Central memory CD4-positive, alpha-beta T cell (primary cell): ENCODE data around the gene RPS2.

Source experiments
- DNase-seq: peaks from one replicate; pipeline ENCODE4 v3.0.0; 2022

The RPS2 gene

DNA sequence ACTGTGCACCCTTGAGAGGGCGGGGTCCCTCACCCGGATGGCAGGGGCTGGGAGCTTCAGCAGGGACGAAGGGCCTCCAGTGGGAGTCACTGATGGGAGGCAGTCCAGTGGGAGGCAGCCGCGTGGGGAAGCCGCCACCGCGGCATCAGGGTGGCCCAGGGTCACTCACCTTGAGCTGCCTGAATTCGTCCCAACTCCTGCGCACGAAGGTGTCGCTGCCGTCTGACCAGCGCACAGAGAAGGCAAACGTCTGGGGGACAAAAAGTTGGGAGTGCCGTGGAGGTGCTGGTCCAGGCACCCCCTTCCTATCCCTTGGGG lies 16.1 kb upstream of the RPS2 start:
- no peak for DNase-seq

DNA sequence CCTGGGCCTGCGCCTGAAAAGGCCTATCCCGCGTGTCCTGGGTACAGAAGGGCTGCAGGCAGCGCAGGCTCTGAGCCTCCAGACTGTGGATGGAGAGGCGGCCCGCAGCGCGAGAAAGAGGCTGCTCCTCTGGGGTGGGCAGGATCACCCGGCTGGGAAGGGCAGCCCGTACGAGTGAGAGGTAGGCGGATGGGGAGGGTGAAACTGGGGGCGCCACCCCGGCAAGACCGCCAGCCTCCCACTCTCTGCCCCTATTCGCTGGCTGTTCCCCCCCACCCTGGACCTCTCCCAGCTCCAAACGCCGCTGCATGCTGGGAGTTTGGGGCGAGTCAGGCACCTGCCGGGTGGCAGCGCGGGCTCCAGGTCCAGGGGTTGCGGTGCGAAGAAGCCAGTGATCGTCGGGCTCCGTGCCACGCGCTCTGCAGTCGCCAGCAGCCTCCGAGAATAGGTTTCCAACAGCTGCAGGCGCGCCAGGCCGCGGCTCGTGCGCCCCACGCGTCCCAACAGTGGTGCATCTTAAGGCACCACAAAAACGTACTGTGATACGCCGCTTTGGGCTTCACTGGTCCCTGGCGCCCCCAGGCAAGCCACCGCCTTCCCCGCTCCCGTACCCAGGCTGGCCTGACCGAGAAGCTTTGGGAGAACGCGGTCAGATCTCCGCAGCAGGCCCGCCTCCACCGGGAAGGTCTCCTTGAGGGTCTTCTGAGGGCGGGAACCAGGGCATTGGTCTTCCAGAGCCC lies 15.6 kb upstream of the RPS2 start:
- DNase-seq = no peak

DNA sequence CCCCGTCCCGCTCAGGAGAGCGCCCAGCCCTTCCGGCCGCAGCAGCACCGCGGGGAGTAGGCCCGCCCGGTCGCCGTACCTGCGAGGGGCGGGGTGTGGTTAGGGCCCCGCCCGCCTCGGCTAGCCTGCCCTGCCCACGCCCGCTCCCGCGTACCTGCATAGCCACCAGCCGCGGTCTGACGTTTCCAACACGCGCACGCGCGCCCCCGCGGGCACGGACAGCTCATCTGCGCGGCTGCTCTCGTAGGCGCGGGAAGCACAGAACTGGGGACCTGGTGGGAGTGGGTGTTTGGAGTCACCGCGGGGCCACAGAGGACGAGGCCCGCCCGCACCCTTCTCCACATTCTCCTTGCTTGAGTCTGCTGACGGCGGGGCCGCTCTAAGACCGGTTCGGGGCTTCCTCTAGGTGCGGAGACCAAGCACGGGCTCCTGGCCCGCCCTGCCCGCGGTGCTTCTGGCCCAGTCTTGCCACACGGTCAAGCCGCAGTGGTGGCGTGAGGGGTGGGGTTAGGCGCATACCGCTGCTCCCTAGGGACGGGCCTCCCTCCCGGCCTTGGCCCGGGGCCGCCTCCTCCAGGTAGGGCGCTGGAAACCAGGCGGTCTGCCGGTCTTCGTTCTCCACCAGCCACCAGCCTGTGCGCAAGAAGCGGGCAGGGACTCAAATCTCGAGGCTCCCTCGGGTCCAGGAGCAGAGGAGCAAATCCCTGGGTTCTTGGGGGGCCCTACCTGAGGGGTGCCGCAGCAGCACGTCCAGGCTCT lies 14.8 kb upstream of the RPS2 start:
- DNase-seq = no peak

DNA sequence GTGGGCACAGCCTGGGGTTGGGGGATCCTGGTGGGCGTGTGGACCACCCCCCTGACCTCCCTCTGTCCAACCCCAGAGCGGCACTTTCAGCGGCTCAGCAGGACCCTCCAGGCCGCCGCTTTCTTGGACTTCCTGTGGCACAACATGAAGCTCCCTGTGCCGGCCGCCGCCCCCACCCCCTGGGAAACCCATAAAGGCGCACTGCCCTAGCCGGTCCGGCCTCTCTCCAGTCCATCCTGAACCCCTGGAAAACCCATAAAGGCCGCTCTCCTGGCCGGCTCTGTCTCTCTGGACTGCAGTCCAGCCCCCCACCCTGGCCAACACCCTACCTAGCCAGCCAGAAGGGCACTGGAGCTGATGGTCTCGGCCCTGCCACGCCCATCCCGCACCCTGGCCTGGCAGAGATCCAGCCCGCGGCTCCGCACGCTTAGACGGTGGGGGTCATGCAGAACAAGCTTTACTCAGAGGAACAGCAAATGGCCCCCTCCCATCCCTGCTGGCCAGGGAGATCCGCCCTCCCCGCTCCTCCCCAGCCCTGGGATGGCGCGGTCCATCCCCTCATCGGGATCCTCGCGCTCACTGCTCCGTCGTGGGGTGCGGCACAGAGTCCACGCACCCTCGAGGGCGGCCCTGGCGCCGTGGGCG lies 14.0 kb upstream of the RPS2 start:
- DNase-seq = no peak

DNA sequence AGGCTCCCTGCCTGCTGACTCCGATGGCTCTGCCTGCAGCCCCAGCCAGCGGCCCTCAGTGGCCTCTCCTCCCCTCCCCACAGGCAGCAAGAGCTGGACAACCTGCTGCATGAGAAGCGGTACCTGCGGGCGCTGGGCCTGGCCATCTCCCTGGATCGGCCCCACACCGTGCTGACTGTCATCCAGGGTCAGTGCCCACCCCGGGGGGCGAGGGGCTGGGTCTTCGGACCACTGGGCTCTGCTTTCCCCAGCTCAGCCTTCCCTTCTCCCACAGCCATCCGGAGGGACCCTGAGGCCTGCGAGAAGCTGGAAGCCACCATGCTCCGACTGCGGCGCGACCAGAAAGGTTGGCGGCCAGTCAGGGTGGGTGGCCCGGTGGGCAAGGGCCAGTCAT lies 13.2 kb upstream of the RPS2 start:
- no peak for DNase-seq

DNA sequence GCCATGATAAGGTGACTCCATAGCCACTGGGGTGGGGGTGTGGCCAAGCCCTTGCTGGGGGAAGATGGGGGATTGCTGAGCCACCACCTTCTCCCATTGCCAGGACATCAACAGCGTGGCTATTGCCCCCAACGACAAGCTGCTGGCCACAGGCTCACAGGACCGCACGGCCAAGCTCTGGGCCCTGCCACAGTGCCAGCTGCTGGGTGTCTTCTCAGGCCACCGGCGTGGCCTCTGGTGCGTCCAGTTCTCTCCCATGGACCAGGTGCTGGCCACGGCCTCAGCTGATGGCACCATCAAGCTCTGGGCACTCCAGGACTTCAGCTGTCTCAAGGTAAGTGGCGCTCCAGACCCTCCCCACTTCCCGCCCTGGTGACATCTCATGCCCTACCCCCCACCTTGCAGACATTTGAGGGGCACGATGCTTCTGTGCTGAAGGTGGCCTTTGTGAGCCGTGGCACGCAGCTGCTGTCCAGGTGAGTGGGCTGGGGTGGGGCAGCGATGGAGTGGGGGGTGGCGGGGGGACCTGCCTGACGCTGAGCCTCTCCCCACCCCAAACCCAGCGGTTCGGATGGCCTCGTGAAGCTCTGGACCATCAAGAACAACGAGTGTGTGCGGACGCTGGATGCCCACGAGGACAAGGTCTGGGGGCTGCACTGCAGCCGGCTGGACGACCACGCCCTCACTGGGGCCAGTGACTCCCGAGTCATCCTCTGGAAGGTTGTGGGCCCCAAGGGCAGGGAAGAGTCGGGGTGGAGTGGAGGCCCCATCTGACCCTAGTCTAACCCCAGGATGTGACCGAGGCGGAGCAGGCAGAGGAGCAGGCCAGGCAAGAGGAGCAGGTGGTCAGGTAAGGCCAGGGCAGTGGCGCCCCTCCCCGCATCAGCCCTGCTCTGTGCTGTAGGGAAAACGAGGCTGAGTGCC lies 12.6 kb upstream of the RPS2 start:
- DNase-seq = no peak

DNA sequence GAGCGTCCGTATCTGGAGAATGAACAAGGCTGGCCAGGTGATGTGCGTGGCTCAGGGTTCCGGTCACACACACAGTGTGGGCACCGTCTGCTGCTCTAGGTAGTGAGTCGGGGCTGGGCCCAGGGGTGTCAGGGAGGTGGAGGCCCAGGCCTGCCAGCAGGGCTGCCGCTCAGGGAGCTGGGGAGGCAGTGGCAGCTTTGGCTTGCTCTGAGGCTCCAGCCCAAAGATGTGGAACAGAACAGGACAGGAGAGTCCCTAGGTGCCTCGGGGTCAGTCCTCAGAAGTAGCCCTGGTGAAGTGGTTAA lies 11.5 kb upstream of the RPS2 start:
- no peak for DNase-seq

DNA sequence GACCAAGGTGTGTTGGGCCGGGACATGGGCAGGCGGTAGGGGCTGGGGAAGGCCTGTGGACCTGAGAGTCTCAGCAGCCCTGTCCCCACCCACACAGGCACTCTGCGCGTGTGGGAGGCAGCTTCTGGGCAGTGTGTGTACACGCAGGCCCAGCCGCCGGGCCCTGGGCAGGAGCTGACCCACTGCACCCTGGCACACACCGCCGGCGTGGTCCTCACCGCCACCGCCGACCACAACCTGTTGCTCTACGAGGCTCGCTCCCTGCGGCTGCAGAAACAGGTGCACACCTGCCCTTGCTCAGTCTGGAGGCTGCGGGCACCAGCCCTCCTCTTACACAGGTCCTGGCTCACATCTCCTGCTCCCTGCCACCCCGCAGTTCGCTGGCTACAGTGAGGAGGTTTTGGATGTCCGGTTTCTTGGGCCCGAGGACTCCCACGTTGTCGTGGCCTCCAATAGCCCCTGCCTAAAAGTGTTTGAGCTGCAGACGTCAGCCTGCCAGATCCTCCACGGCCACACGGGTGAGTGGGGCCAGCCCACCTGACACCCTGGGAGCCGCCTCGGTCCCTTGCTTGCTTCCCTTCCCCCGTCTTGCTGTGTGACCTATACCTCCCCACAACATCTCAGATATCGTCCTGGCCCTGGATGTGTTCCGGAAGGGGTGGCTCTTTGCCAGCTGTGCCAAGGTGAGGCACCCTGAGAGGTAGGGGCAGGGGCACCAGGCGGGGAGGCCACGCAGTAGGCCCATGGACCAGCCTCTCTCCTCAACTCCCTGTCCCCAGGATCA lies 11.0 kb upstream of the RPS2 start:
- no peak for DNase-seq

DNA sequence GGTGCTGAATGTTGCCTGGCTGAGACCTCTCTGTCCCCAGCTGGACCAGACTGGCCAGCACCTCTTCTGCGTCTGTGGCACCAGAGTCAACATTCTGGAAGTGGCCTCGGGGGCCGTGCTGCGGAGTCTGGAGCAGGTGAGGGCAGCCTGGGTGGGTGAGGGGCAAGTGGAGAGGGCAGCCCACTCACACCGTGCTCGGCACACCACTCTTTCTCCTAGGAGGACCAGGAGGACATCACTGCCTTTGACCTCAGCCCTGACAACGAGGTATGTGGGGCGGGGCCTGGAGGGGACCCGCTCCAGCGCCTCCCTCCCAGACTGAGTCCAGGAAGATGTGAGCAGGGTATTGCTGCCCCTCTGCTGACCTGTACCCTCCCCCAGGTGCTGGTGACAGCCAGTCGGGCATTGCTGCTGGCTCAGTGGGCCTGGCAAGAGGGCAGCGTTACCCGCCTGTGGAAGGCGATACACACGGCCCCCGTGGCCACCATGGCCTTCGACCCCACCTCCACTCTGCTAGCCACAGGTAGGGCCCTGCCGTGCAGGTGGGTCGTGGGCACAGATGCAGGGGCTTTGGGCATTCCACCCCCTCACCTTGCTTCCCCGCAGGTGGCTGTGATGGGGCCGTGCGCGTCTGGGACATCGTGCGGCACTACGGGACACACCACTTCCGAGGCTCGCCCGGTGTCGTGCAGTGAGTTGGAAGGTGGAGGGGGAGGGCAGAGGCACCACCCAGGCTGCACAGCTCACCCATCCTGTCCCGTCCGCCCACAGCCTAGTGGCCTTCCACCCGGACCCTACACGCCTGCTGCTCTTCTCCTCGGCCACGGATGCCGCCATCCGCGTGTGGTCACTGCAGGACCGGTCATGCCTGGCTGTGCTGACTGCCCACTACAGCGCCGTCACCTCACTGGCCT lies 9.8 kb upstream of the RPS2 start:
- no peak for DNase-seq

DNA sequence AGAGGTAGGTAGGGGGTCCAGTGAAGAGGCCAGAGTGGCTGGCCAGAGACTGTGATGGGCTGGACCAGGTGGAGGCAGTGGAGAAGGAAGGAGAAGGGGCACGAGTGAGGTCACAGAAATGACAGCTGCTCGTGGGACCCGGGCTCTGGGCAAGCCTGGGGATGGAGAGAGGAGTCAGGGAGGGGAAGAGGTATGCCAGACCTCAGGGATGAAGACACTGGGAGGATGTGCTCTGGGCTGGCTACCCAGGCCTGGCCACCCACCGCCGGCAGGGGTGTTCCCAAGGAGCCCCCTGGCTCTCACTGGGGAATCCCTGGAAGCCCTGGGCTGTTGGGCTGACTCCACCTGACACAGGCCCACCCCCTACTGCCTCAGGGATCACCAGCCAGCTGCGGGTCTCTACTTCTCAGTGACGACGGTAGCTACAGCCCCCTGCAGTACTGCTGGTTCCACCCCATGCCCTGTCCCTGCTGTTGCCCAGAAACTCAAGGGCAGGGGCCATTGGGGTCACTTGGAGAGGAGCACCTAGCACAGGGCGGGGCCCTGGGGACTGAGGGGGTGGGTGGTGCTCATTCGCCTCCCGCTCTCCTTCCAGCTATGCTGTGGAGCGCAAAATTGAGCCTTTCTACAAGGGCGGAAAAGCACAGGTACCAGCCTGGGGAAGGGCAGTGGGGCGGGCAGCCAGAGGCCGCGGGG lies 9.0 kb upstream of the RPS2 start:
- DNase-seq = no peak

DNA sequence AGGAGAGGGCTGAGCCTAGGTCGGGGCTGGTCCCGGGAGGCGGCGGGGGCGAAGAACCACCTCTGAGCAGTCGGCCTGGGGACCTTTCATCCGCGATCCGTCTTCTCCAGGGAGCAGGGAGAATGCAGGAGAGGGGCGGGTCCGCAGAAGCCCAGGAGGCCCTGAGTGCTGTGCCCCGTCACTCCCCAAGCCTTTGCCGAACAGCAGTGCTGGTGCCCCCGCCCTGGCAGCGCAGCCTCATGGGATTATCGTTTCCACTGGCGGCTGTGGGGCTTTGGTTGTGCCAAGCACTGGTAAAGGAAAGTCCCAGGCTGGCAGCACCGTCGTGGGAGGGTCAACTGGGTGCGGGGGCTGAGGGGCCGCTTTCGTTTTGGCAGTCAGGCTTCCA lies 7.9 kb upstream of the RPS2 start:
- no peak for DNase-seq

DNA sequence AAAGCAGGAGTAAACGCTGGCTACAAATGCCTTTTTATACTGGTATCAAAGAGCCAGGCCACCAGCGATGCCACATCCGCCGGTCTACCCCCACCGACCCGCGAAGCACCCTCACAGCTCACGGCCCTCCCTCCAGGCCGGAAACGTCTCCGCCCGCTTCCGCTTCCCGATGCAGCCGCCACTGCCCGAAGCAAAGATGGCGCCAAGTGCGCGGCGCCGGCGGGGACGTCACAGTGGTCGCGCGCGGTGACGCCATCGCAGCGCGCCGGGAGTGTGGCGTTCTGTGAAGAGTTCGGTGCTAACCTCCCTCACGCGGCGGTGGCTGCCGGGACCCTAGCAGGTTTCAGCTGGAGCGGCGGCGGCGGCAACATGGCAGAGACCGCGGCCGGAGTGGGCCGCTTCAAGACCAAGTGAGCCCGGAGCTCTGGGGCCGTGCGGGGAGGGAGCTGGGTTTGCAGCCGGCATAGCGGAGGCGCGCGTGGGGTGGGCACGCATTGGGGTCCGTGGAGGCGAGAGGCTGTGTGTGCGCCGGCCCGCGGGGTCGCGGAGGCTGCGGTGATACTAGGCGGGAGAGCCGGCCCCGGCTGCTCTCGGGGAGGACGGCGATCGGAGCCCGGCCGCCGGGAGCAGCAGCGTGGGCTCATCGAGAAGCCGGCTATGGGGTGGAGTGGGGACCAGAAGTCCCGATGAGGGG lies 7.3 kb upstream of the RPS2 start, which contains the start of gene TBL3:
Gene TBL3, plus strand, starts transcription at position 258 of the 694 bp plus-strand sequence. Its CDS starts 112 bp downstream, at position 370.
- peak; percentile 97 for DNase-seq

DNA sequence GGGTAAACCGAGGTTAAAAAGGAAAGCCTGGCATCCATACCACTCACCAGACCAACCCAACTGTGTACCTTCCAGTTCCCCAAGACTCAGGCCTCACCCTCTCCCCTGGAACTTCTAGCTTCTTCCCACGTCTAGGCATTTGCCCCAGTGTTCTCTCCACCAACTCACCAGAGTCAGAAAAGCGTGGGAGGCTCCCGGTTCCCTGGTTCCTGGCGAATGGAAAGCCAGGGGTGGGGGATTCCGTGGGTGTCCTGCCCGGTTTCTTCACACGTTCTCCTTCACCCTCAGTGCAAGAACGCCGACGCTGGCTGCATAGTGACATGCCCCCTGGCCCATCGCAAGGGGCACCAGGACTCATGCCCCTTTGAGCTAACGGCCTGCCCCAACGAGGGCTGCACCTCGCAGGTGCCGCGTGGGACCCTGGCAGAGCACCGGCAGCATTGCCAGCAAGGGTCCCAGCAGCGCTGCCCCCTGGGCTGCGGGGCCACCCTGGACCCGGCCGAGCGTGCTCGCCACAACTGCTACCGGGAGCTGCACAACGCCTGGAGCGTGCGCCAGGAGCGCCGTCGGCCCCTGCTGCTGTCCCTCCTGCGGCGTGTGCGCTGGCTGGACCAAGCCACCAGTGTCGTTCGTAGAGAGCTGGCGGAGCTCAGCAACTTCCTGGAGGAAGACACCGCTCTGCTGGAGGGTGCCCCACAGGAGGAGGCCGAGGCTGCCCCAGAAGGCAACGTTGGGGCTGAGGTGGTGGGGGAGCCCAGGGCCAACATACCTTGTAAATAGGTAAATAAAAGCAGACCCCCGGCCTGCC lies 3.7 kb upstream of the RPS2 start:
- no peak for DNase-seq

DNA sequence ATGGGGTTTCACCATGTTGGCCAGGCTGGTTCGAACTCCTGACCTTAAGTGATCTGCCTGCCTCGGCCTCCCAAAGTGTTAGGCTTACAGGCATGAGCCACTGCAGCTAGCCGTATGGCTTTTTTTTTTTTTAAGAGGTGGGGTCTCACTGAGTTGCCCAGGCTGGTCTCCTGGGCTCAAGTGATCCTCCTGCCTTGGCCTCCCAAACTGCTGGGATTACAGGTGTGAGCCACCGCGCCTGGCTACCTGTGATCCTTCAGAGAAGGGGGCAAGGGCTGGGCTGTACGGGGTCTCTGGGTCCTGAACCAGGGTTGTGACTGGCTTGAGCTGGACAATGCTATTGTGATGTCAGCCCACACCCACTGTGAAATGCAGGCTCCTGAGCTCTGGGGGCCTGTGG lies 1.8 kb upstream of the RPS2 start, which contains the start of gene RNF151:
Gene RNF151, plus strand, starts transcription at position 397 of the 400 bp plus-strand sequence. CDS start 26 bp downstream, outside the sequence.
- DNase-seq = no peak

DNA sequence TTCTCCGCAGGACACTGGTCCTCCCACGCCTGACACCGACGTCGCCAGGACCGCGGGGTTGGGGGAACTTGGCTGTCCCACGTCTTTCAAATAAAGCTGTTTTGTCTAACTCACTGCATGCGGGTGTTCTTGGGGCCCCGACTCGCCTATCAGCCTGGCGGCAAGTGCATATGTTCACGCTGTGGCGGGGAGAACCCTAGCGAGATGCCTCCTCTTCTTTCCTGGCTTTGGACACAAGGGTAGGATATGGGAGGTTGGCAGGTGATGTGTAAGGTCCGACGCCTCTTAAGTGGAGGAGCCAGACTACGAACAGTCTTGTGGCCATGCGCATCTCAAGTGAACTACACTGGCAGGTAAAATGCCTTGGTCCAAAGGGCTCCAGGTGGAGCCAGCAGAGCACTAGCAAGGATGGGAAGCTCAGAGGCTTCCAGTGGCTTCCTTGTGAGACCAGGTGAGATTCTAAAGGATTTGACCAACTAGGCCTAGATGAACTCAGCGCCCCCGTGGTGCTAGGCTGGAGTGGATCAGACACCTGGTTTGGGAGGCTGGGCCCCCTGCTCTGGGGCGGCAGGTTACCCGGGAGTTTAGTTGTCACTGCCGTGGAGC lies 873 bp upstream of the RPS2 start:
- DNase-seq = no peak

DNA sequence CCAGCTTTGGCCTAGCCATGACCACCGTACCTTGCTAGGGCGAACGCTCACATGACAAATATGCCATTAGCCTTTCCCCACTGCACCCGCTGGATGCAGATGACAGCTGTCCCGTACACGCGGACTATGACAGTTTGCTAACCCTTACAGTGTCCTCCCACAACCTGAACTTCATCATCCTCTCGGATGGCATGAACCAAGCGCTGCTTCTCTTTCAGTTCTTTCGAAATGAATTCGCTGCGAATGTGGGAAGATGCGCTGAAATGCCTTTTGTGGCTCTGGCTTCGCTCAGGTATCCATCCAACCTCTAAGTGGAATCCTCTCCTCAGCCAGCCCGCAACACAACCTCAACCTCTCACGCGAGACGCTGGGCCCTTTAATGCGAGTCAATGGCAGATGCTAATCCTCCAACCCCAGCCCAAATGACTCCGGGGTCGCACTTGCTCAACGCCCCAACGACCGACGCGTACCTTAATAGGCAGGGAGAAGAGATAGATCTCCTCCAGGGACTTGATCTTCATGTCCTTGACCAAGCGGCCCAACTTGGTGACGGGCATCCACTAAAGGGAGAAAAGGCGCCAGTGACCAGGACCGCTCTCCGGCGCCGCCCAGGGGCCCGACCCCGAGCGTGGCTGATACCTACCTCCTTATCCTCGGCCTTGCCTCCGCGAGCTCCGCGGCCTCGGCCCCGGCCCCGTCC lies 670 bp downstream of the RPS2 start:
- peak; percentile 48 for DNase-seq
